Mammary epithelial cell (primary cell): Measurements from ENCODE around the gene XPA.

ENCODE experiments used
- CTCF ChIP-seq, 2 donors: IDR thresholded peaks in 1 of 2; conservative IDR thresholded peaks in 1 of 2; 2 replicates each; pipeline ENCODE4 v1.5.1; 2011 to 2012; ENCODE audit warnings: inconsistent platforms in 2 of 2, low read length in 2 of 2, mild to moderate bottlenecking in 2 of 2, control low read depth in 1 of 2, low read depth in 1 of 2; ENCODE audit not compliant: insufficient read depth in 1 of 2; ENCODE audit errors: extremely low read depth in 1 of 2
- EZH2 ChIP-seq: IDR thresholded peaks from 2 replicates; pipeline ENCODE4 v1.6.1; 2012; ENCODE audit warnings: low read length, inconsistent platforms, borderline replicate concordance

GRCh38 chr9:97668485-97668884 lies 28.7 kb downstream of the XPA start:
- TF ChIP-seq CTCF (conservative IDR thresholded peaks at IDR 0.05 in 1 of 2, IDR thresholded peaks at IDR 0.05 in 1 of 2; ENCODE audit: extremely low read depth in 1 of 2, insufficient read depth in 1 of 2, low read depth in 1 of 2, low read length in 2 of 2) (no peak), EZH2 (no peak)
